HepG2 (cell line): ENCODE measurements around the gene CEBPA. TPM values are rescaled to one million over a fixed set of nuclear protein-coding genes. Genes with fewer than 3 reads are reported as not detected.
A peak's percentile ranks its signal among the peaks of the same experiment; 100 is the strongest.

Experiments
- ATF7-NPFF ChIP-seq: sonication (generic); formaldehyde crosslinking; IDR thresholded peaks from 2 replicates; pipeline ENCODE4 v1.8.1; 2023; ENCODE audit warnings: mild to moderate bottlenecking, low read depth, missing genetic modification reagents, moderate library complexity
- ATRX ChIP-seq: sonication (generic); formaldehyde crosslinking; IDR thresholded peaks from 2 replicates; pipeline ENCODE4 v1.4.0; 2020; ENCODE audit warnings: missing genetic modification reagents, borderline replicate concordance
- BHLHE40 ChIP-seq: IDR thresholded peaks from 2 replicates; pipeline ENCODE4 v1.6.1; 2011; ENCODE audit warnings: low read length, improper control_type of control experiment
- CAMTA2 ChIP-seq: sonication (generic); formaldehyde crosslinking; IDR thresholded peaks from 2 replicates; pipeline ENCODE4 v1.4.0; 2020; ENCODE audit warnings: mild to moderate bottlenecking, missing genetic modification reagents, borderline replicate concordance
- DMAP1 ChIP-seq: IDR thresholded peaks from 2 replicates; pipeline ENCODE4 v1.6.1; 2016
- HNRNPK ChIP-seq: fragments of 200-400 bp; formaldehyde crosslinking; IDR thresholded peaks from 2 replicates; pipeline ENCODE4 v1.6.1; 2018; ENCODE audit warnings: low read length, low read depth, moderate library complexity, mild to moderate bottlenecking; ENCODE audit not compliant: poor library complexity, severe bottlenecking
- HNRNPL ChIP-seq: fragments of 200-400 bp; formaldehyde crosslinking; IDR thresholded peaks from 2 replicates; pipeline ENCODE4 v1.6.1; 2017; ENCODE audit warnings: mild to moderate bottlenecking, low read depth, low read length
- ISX ChIP-seq: sonication (generic); formaldehyde crosslinking; conservative IDR thresholded peaks from 2 replicates; pipeline ENCODE4 v1.5.0; 2020; ENCODE audit warnings: missing genetic modification reagents
- KDM4B ChIP-seq: sonication (generic); formaldehyde crosslinking; IDR thresholded peaks from 2 replicates; pipeline ENCODE4 v1.4.0; 2020; ENCODE audit warnings: missing genetic modification reagents
- MTA3 ChIP-seq: sonication (generic); formaldehyde crosslinking; IDR thresholded peaks from 2 replicates; pipeline ENCODE4 v1.4.0; 2020; ENCODE audit warnings: missing genetic modification reagents
- PHF8 ChIP-seq: sonication (generic); formaldehyde crosslinking; IDR thresholded peaks from 2 replicates; pipeline ENCODE4 v1.5.0; 2020; ENCODE audit warnings: missing genetic modification reagents
- SMYD3 ChIP-seq: sonication (generic); formaldehyde crosslinking; IDR thresholded peaks from 2 replicates; pipeline ENCODE4 v1.8.1; 2023; ENCODE audit warnings: mild to moderate bottlenecking, missing genetic modification reagents
- ZBTB21 ChIP-seq: sonication (generic); formaldehyde crosslinking; IDR thresholded peaks from 2 replicates; pipeline ENCODE4 v1.4.0; 2020; ENCODE audit warnings: missing genetic modification reagents
- ZBTB38 ChIP-seq: sonication (generic); formaldehyde crosslinking; IDR thresholded peaks from 2 replicates; pipeline ENCODE4 v1.5.1; 2020; ENCODE audit warnings: mild to moderate bottlenecking, missing genetic modification reagents
- ZEB1 ChIP-seq: IDR thresholded peaks from 2 replicates; pipeline ENCODE4 v1.6.1; 2012; ENCODE audit warnings: mild to moderate bottlenecking, low read depth, inconsistent platforms; ENCODE audit not compliant: insufficient replicate concordance
- ZFP1 ChIP-seq: IDR thresholded peaks from 2 replicates; pipeline ENCODE4 v1.6.1; 2016
- ZKSCAN8 ChIP-seq: IDR thresholded peaks from 2 replicates; pipeline ENCODE4 v1.6.1; 2016; ENCODE audit warnings: borderline replicate concordance, missing genetic modification reagents, missing compliant biosample characterization
- ZNF260 ChIP-seq: sonication (generic); formaldehyde crosslinking; IDR thresholded peaks from 2 replicates; pipeline ENCODE4 v1.4.0; 2020; ENCODE audit warnings: missing genetic modification reagents, low read depth, mild to moderate bottlenecking, borderline replicate concordance
- ZNF564 ChIP-seq: sonication (generic); formaldehyde crosslinking; IDR thresholded peaks from 2 replicates; pipeline ENCODE4 v1.8.1; 2023; ENCODE audit warnings: mild to moderate bottlenecking, missing genetic modification reagents
- ZNF607 ChIP-seq: sonication (generic); formaldehyde crosslinking; IDR thresholded peaks from 2 replicates; pipeline ENCODE4 v1.5.1; 2020; ENCODE audit warnings: missing genetic modification reagents, mild to moderate bottlenecking, borderline replicate concordance
- ZNF639 ChIP-seq: conservative IDR thresholded peaks from 2 replicates; pipeline ENCODE4 v1.6.1; 2018; ENCODE audit warnings: missing genetic modification reagents
- ZNF775 ChIP-seq: sonication (generic); formaldehyde crosslinking; IDR thresholded peaks from 2 replicates; pipeline ENCODE4 v1.4.0; 2020; ENCODE audit warnings: missing genetic modification reagents, mild to moderate bottlenecking, moderate library complexity, borderline replicate concordance
- polyA plus RNA-seq, 8 experiments: library from polyadenylated mRNA; depleted of rRNA in 3 of 8; stranded (reverse) in 7 of 8; unstranded in 1 of 8; fragments of >200 nt; fragmentation: Illumina TruSeq in 4 of 8; extraction: Trizol in 4 of 8; gene quantifications; 2 replicates each; pipeline versions ENCODE4 v1.2.1 to v1.2.3, GENCODE V29; 2011 to 2016; ENCODE audit warnings: low read depth in 4 of 8, missing spikeins in 1 of 8, mixed read lengths in 1 of 8; ENCODE audit not compliant: insufficient read depth in 1 of 8
- total RNA-seq, 5 experiments: library from RNA; depleted of rRNA; stranded (reverse); fragments of >200 nt; fragmentation: Illumina TruSeq; extraction: Trizol; gene quantifications; 2 replicates each; pipeline ENCODE4 v1.2.3, GENCODE V29; 2016; ENCODE audit warnings: low read depth in 1 of 5
- TF ChIP-seq, protein P1 (sequence below): sonication (generic); formaldehyde crosslinking; IDR thresholded peaks from 2 replicates; pipeline ENCODE4 v1.8.1; 2022; ENCODE audit warnings: mild to moderate bottlenecking, missing genetic modification reagents
- TF ChIP-seq, protein P2 (sequence below): sonication (generic); formaldehyde crosslinking; IDR thresholded peaks from 2 replicates; pipeline ENCODE4 v1.5.0; 2020; ENCODE audit warnings: missing genetic modification reagents, mild to moderate bottlenecking, borderline replicate concordance
- TF ChIP-seq, protein P3 (sequence below): sonication (generic); formaldehyde crosslinking; conservative IDR thresholded peaks from 2 replicates; pipeline ENCODE4 v1.4.0; 2020; ENCODE audit warnings: missing genetic modification reagents
- TF ChIP-seq, protein P4 (sequence below): sonication (generic); formaldehyde crosslinking; IDR thresholded peaks from 2 replicates; pipeline ENCODE4 v1.5.0; 2020; ENCODE audit warnings: missing genetic modification reagents

The CEBPA gene
- total and polyA plus RNA-seq, 2 of the 13 experiments (the other 11 are each of a cell fraction or from before 2014, with no cell fraction given): 24.8 to 103 TPM

- TF ChIP-seq, protein P1, sequence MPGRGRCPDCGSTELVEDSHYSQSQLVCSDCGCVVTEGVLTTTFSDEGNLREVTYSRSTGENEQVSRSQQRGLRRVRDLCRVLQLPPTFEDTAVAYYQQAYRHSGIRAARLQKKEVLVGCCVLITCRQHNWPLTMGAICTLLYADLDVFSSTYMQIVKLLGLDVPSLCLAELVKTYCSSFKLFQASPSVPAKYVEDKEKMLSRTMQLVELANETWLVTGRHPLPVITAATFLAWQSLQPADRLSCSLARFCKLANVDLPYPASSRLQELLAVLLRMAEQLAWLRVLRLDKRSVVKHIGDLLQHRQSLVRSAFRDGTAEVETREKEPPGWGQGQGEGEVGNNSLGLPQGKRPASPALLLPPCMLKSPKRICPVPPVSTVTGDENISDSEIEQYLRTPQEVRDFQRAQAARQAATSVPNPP (CRISPR knock-in tag): no peak
- TF ChIP-seq MTA3 (CRISPR knock-in tag): no peak
- no peak for TF ChIP-seq KDM4B
- TF ChIP-seq, protein P2, sequence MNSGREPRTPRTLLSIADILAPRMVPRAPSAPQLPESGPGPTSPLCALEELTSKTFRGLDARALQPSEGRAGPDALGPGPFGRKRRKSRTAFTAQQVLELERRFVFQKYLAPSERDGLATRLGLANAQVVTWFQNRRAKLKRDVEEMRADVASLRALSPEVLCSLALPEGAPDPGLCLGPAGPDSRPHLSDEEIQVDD (CRISPR knock-in tag): no peak
- no peak for TF ChIP-seq ZFP1 (CRISPR knock-in tag)
- TF ChIP-seq ZNF775 (CRISPR knock-in tag): no peak
- no peak for TF ChIP-seq ISX (CRISPR knock-in tag)
- no peak for TF ChIP-seq ZBTB21
- 0 out of 2 replicates have a peak, but pooled peaks have one; percentile 27 for TF ChIP-seq DMAP1 (CRISPR knock-in tag)
- peak; percentile 5; the same call in 1 of the 2 replicates for TF ChIP-seq ZBTB38
- TF ChIP-seq PHF8: peak; percentile 63
- TF ChIP-seq ATRX (CRISPR knock-in tag): no peak
- peak; percentile 77 for TF ChIP-seq HNRNPL
- TF ChIP-seq ZNF607 (CRISPR knock-in tag): peak; percentile 78; the same call in 1 of the 2 replicates
- no peak for TF ChIP-seq SMYD3 (CRISPR knock-in tag)
- no peak for TF ChIP-seq CAMTA2
- no peak for TF ChIP-seq ZNF260 (CRISPR knock-in tag)
- peak; percentile 55; the same call in 1 of the 2 replicates for TF ChIP-seq ZNF564
- TF ChIP-seq, protein P3, sequence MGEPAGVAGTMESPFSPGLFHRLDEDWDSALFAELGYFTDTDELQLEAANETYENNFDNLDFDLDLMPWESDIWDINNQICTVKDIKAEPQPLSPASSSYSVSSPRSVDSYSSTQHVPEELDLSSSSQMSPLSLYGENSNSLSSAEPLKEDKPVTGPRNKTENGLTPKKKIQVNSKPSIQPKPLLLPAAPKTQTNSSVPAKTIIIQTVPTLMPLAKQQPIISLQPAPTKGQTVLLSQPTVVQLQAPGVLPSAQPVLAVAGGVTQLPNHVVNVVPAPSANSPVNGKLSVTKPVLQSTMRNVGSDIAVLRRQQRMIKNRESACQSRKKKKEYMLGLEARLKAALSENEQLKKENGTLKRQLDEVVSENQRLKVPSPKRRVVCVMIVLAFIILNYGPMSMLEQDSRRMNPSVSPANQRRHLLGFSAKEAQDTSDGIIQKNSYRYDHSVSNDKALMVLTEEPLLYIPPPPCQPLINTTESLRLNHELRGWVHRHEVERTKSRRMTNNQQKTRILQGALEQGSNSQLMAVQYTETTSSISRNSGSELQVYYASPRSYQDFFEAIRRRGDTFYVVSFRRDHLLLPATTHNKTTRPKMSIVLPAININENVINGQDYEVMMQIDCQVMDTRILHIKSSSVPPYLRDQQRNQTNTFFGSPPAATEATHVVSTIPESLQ (CRISPR knock-in tag): no peak
- TF ChIP-seq, protein P4, sequence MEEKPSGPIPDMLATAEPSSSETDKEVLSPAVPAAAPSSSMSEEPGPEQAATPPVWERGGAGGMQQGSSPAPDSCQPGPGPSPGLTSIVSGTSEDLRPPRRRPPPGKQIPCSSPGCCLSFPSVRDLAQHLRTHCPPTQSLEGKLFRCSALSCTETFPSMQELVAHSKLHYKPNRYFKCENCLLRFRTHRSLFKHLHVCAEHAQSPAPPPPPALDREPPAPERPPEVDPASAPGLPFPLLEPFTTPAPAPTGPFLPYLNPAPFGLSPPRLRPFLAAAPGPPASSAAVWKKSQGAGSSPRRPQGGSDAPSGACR (CRISPR knock-in tag): 0 out of 2 replicates have a peak, but pooled peaks have one; percentile 41
- no peak for TF ChIP-seq ZEB1
- TF ChIP-seq ZKSCAN8 (CRISPR knock-in tag): no peak
- no peak for TF ChIP-seq ZNF639 (CRISPR knock-in tag)
- no peak for TF ChIP-seq BHLHE40
- TF ChIP-seq ATF7-NPFF: no peak
- TF ChIP-seq HNRNPK: no peak
Measured at GRCh38 chr19:33278403-33279269, 23.7 kb downstream of the CEBPA start (continued).
